K562 (cell line): ENCODE measurements around the gene ATP5PO. TPM values are rescaled to one million over a fixed set of nuclear protein-coding genes. Genes with fewer than 3 reads are reported as not detected.

Experiments used
- ATAC-seq: fragments of 200-7000 bp; cut with Tn5 transposase; 3 replicates; pipeline ENCODE4 v1.9.1; 2020; ENCODE audit warnings: moderate library complexity
- BruUV-seq: library from RNA; stranded (reverse); fragments of 400-500 nt; replicated peaks from 2 replicates; lab custom pipeline; 2021; lab: Mats Ljungman, UMichigan
- CTCF ChIA-PET: fragments of 300-600 bp; formaldehyde crosslinking; extraction: SDS; loops from one replicate; lab custom pipeline; 2021; ENCODE audit warnings: low intra/inter-chr PET ratio; lab: Yijun Ruan, JAX
- POLR2A ChIA-PET: fragments of 300-600, 350-650 bp; sonication (Branson Sonifier 250); formaldehyde crosslinking; extraction: SDS; loops from one replicate; lab custom pipeline; 2021; ENCODE audit warnings: antibody characterized with exemption, inconsistent platforms; lab: Yijun Ruan, JAX
- DNase-seq, 4 experiments: peaks; one replicate each; pipeline versions ENCODE4 v3.0.0 to v3.0.0-alpha.2; 2011 to 2018; ENCODE audit warnings: low spot score in 3 of 4, mixed read lengths in 3 of 4; ENCODE audit errors: extremely low read depth in 1 of 4
- FAIRE-seq: peaks from 2 replicates; lab custom pipeline; 2011; peaks lifted over from hg19 to GRCh38; lab: Jason Lieb, UNC
- H2AFZ ChIP-seq: 2 replicates; pipeline ENCODE4 v1.6.0; 2011; ENCODE audit warnings: low read depth, low read length, control low read depth, inconsistent platforms
- H3K27ac ChIP-seq: fragments of 200-600 bp; 3 replicates; pipeline ENCODE4 v1.8.0; 2011; ENCODE audit warnings: low read depth, mild to moderate bottlenecking, control low read depth, inconsistent platforms, low read length, moderate library complexity, mixed read lengths; ENCODE audit errors: extremely low read depth
- H3K27me3 ChIP-seq, 2 experiments: fragments of 300-600 bp in 1 of 2; 2 replicates in 1 of 2; 3 replicates in 1 of 2; pipeline versions ENCODE4 v1.6.0 to v1.8.0; 2011; ENCODE audit warnings: inconsistent platforms in 2 of 2, low read length in 2 of 2, mild to moderate bottlenecking in 1 of 2, mixed read lengths in 1 of 2, moderate library complexity in 1 of 2; ENCODE audit not compliant: control insufficient read depth in 2 of 2, insufficient read depth in 2 of 2
- H3K36me3 ChIP-seq: fragments of 300-600 bp; 3 replicates; pipeline ENCODE4 v1.8.0; 2011; ENCODE audit warnings: mild to moderate bottlenecking, low read length, inconsistent platforms; ENCODE audit not compliant: control insufficient read depth, insufficient read depth
- H3K4me1 ChIP-seq, 2 experiments: fragments of 200-600 bp in 1 of 2; replicated peaks in 1 of 2; 2 replicates in 1 of 2; 3 replicates in 1 of 2; pipeline versions ENCODE4 v1.5.1 to v1.8.0; 2011; ENCODE audit warnings: inconsistent platforms in 2 of 2, low read length in 2 of 2, mild to moderate bottlenecking in 1 of 2, mixed read lengths in 1 of 2, moderate library complexity in 1 of 2; ENCODE audit not compliant: control insufficient read depth in 2 of 2, insufficient read depth in 2 of 2
- H3K4me2 ChIP-seq: 2 replicates; pipeline ENCODE4 v1.6.1; 2011; ENCODE audit warnings: low read length, control low read depth, inconsistent platforms, mixed read lengths; ENCODE audit not compliant: insufficient read depth
- H3K4me3 ChIP-seq: fragments of 200-600 bp; sonication (generic), shearing (Covaris generic); 2 replicates; pipeline ENCODE4 v1.5.1; 2016; ENCODE audit warnings: control low read depth, inconsistent platforms
- H3K79me2 ChIP-seq: fragments of 200-600 bp; 3 replicates; pipeline ENCODE4 v1.8.0; 2011; ENCODE audit warnings: low read length, inconsistent platforms; ENCODE audit not compliant: control insufficient read depth, insufficient read depth
- H3K9ac ChIP-seq, 2 experiments: 2 replicates each; pipeline versions ENCODE4 v1.6.0 to v1.6.1; 2011; ENCODE audit warnings: low read depth in 2 of 2, low read length in 2 of 2, control low read depth in 1 of 2, inconsistent platforms in 1 of 2, mild to moderate bottlenecking in 1 of 2, mixed read lengths in 1 of 2; ENCODE audit not compliant: insufficient read depth in 1 of 2
- H3K9me1 ChIP-seq: one replicate; pipeline ENCODE4 v1.6.0; 2011; ENCODE audit warnings: inconsistent platforms, mild to moderate bottlenecking, low read length, moderate library complexity; ENCODE audit not compliant: control insufficient read depth, insufficient read depth
- H3K9me3 ChIP-seq: replicated peaks from 2 replicates; pipeline ENCODE4 v1.5.1; 2011; ENCODE audit warnings: low read depth, low read length, inconsistent platforms; ENCODE audit not compliant: control insufficient read depth, insufficient read depth
- H4K20me1 ChIP-seq: replicated peaks from 2 replicates; pipeline ENCODE4 v1.6.1; 2011; ENCODE audit warnings: low read length, inconsistent platforms, mixed read lengths; ENCODE audit not compliant: control insufficient read depth, insufficient read depth
- CUX1 ChIP-seq: fragments of 200-800 bp; sonication (Bioruptor generic); IDR thresholded peaks from 2 replicates; pipeline ENCODE4 v1.6.1; 2016; ENCODE audit warnings: missing genetic modification characterization, missing compliant biosample characterization
- NFIX ChIP-seq: fragments of 250-450 bp; sonication (Bioruptor Pico); IDR thresholded peaks from 2 replicates; pipeline ENCODE4 v1.4.0; 2020; ENCODE audit warnings: low read depth, mild to moderate bottlenecking, moderate library complexity
- NR2C2 ChIP-seq, 2 experiments: fragments of 200-800 bp in 1 of 2; sonication (Bioruptor generic) in 1 of 2; sonication (generic) in 1 of 2; formaldehyde crosslinking in 1 of 2; IDR thresholded peaks; 2 replicates each; pipeline versions ENCODE4 v1.6.1 to v1.8.0; 2016 to 2022; ENCODE audit warnings: mild to moderate bottlenecking in 1 of 2, missing compliant biosample characterization in 1 of 2, missing genetic modification characterization in 1 of 2, missing genetic modification reagents in 1 of 2
- SIN3A ChIP-seq, 2 experiments: fragments of 150-350 bp in 1 of 2; IDR thresholded peaks; 2 replicates each; pipeline ENCODE4 v1.6.1; 2011 to 2016; ENCODE audit warnings: borderline replicate concordance in 2 of 2, low read depth in 2 of 2, low read length in 2 of 2, mild to moderate bottlenecking in 2 of 2, moderate library complexity in 2 of 2; ENCODE audit not compliant: control insufficient read depth in 1 of 2
- SMC3 ChIP-seq: conservative IDR thresholded peaks from 2 replicates; pipeline ENCODE4 v1.6.1; 2011; ENCODE audit warnings: low read depth, low read length, improper control_type of control experiment; ENCODE audit not compliant: insufficient read depth
- TEAD4 ChIP-seq, 2 experiments: sonication (generic) in 1 of 2; formaldehyde crosslinking in 1 of 2; IDR thresholded peaks; 2 replicates each; pipeline versions ENCODE4 v1.6.1 to v1.8.0; 2012 to 2022; ENCODE audit warnings: borderline replicate concordance in 1 of 2, inconsistent platforms in 1 of 2, low read length in 1 of 2, mild to moderate bottlenecking in 1 of 2, missing genetic modification reagents in 1 of 2
- WGBS: fragments of 100-300 bp; shearing (Covaris generic); methylation state at CpG from one replicate; pipeline ENCODE4 v1.1.6; 2016; ENCODE audit warnings: low coverage, mixed read lengths; ENCODE audit not compliant: insufficient coverage; ENCODE audit errors: missing lambda C conversion rate; 5-methylcytosine and 5-hydroxymethylcytosine counted together
- in situ Hi-C: fragments of 300-500 bp; cut with MboI; formaldehyde crosslinking; loops from 4 replicates; pipeline ENCODE4 v1.15.0; 2018; ENCODE audit warnings: inconsistent platforms, mixed read lengths
- intact Hi-C: fragments of 100-400 bp; cut with micrococcal nuclease; formaldehyde crosslinking; loops from 2 replicates; pipeline ENCODE4 v1.14.2; 2022
- polyA plus RNA-seq, 8 experiments: library from polyadenylated mRNA; depleted of rRNA in 4 of 8; stranded (reverse) in 5 of 8; unstranded in 3 of 8; fragments of >200 nt; fragmentation: Nextera tagmentation in 2 of 8; fragmentation: Illumina TruSeq in 1 of 8; extraction: Ambion mirVana in 2 of 8; extraction: Trizol in 1 of 8; gene quantifications; 2 replicates each; pipeline versions ENCODE4 v1.2.1 to v1.2.3, GENCODE V29; 2011 to 2014; ENCODE audit warnings: inconsistent platforms in 1 of 8, missing spikeins in 1 of 8
- total RNA-seq, 7 experiments: library from RNA; depleted of rRNA in 6 of 7; stranded (reverse); fragments of >200 nt in 6 of 7; fragmentation: Illumina TruSeq in 2 of 7; extraction: Trizol in 2 of 7; gene quantifications; 2 replicates each; pipeline versions ENCODE4 v1.2.1 to v1.2.3, GENCODE V29; 2011 to 2021; ENCODE audit warnings: low replicate concordance in 1 of 7

ATP5PO gene
- total and polyA plus RNA-seq, 9 of the 15 experiments (the other 6 are each of a cell fraction or from before 2014, with no cell fraction given) = 367 to 2,722 (median 808) TPM

- H3K27ac ChIP-seq = no peak overlapping the region
- ATAC-seq = no peak
- H3K9me1 ChIP-seq = peaks cover 4% of the 10 kb centered on the region
- H3K4me1 ChIP-seq = peaks cover 0 to 4% of the 10 kb centered on the region in 2 experiments; a peak in 1 of 5 replicates
- 0% methylated on average over 3 of the region's 3 CpGs for WGBS
- no peak overlapping the region for H3K4me3 ChIP-seq
- H3K79me2 ChIP-seq = no peaks in the 10 kb centered on the region
- intact Hi-C loops = no loop called here
- no peak overlapping the region for H3K4me2 ChIP-seq
- CTCF ChIA-PET = no interaction called here
- no peaks in the 10 kb centered on the region for H3K36me3 ChIP-seq
- in situ Hi-C loops = no loop called here
- POLR2A ChIA-PET = no interaction called here
- H3K9me3 ChIP-seq = no peaks in the 10 kb centered on the region
- no peak for DNase-seq
- no peak for FAIRE-seq
- H3K9ac ChIP-seq = no peak overlapping the region
- no peak for TF ChIP-seq NFIX (CRISPR knock-in tag)
- no peak for TF ChIP-seq NR2C2 (CRISPR knock-in tag; IDR thresholded peaks at IDR 0.05)
- TF ChIP-seq NR2C2 (tag; IDR thresholded peaks at IDR 0.05) = no peak
- no peak for TF ChIP-seq TEAD4 (IDR thresholded peaks at IDR 0.05; ENCODE audit: low read length)
- TF ChIP-seq TEAD4 (CRISPR knock-in tag; IDR thresholded peaks at IDR 0.05; ENCODE audit: borderline replicate concordance) = no peak
- no peak for TF ChIP-seq SIN3A (IDR thresholded peaks at IDR 0.05; ENCODE audit: borderline replicate concordance in 2 of 2, control insufficient read depth in 1 of 2, low read depth in 2 of 2, low read length in 2 of 2)
- no peak for TF ChIP-seq SMC3
- no peak for TF ChIP-seq CUX1 (CRISPR knock-in tag)
- no TSS peak for BruUV-seq
- H4K20me1 ChIP-seq = peaks cover 5% of the 10 kb centered on the region
- H2AFZ ChIP-seq = no peak overlapping the region
- peaks cover 66 to 91% of the 10 kb centered on the region in 2 experiments for H3K27me3 ChIP-seq
Measured at GRCh38 chr21:33861125-33861524, 54.5 kb downstream of the ATP5PO start.
